ENCODE measurements around the gene PCSK4.

The PCSK4 gene

GRCh38 chr19:1435378-1435989, 54.7 kb downstream of the PCSK4 start:
- no peak for DNase-seq

- DNase-seq, result no peak
Measured at GRCh38 chr19:1434577-1435060, 55.5 kb downstream of the PCSK4 start.

GRCh38 chr19:1434040-1434366, 56.1 kb downstream of the PCSK4 start:
- DNase-seq, result no peak

- DNase-seq, result no peak
Measured at GRCh38 chr19:1433119-1434039, 56.8 kb downstream of the PCSK4 start.

GRCh38 chr19:1432507-1432887, 57.7 kb downstream of the PCSK4 start:
- no peak for DNase-seq

GRCh38 chr19:1431759-1432506, 58.2 kb downstream of the PCSK4 start:
- no peak for DNase-seq
